Measurements from ENCODE around the gene CHST6.

The CHST6 gene

GRCh38 chr16:75477680-75478473, 17.4 kb downstream of the CHST6 start:
- peak overlapping the region; percentile 66 for H3K27ac ChIP-seq
- POLR2A ChIA-PET (ENCODE audit: low non-redundant PET) = interaction anchor here (0.7 kb wide), 1 partner anchor 39 kb away, joined by 3 read pairs; no protein-coding TSS in a partner anchor
- DNase-seq (ENCODE audit: low spot score) = no peak
- no peak for TF ChIP-seq CTCF (conservative IDR thresholded peaks at IDR 0.05; ENCODE audit: low read depth)
- CTCF ChIA-PET = interaction anchor here (0.6 to 1.0 kb wide), 3 partner anchors 39 to 429 kb away, joined by 3 to 4 read pairs (median 3); no protein-coding TSS in a partner anchor

GRCh38 chr16:75476817-75477216, 18.4 kb downstream of the CHST6 start:
- no peak for DNase-seq (ENCODE audit: low spot score)
- TF ChIP-seq CTCF (conservative IDR thresholded peaks at IDR 0.05; ENCODE audit: low read depth) = no peak
- no peak overlapping the region for H3K27ac ChIP-seq
- ChIA-PET POLR2A (ENCODE audit: low non-redundant PET) (interaction anchor here (0.7 kb wide), 1 partner anchor 40 kb away, joined by 3 read pairs; no protein-coding TSS in a partner anchor), CTCF (interaction anchor here (0.6 to 1.0 kb wide), 3 partner anchors 40 to 431 kb away, joined by 3 read pairs; no protein-coding TSS in a partner anchor)

GRCh38 chr16:75475420-75475847, 19.8 kb downstream of the CHST6 start:
- CTCF ChIA-PET = no interaction called here
- H3K27ac ChIP-seq = no peak overlapping the region
- POLR2A ChIA-PET (ENCODE audit: low non-redundant PET) = no interaction called here
- DNase-seq (ENCODE audit: low spot score) = no peak
- TF ChIP-seq CTCF (conservative IDR thresholded peaks at IDR 0.05; ENCODE audit: low read depth) = no peak

- ChIA-PET POLR2A (ENCODE audit: low non-redundant PET) (no interaction called here), CTCF (interaction anchor here (0.6 to 2.3 kb wide), 5 partner anchors 8 to 168 kb away, joined by 3 to 13 read pairs (median 4); no protein-coding TSS in a partner anchor)
- TF ChIP-seq CTCF (conservative IDR thresholded peaks at IDR 0.05; ENCODE audit: low read depth) = no peak
- H3K27ac ChIP-seq = no peak overlapping the region
- DNase-seq (ENCODE audit: low spot score) = no peak
These were observed 22.0 kb downstream of the CHST6 start for GRCh38 chr16:75472908-75473877.

GRCh38 chr16:75471723-75472633, 23.3 kb downstream of the CHST6 start:
- peak; percentile 86 for TF ChIP-seq CTCF (conservative IDR thresholded peaks at IDR 0.05; ENCODE audit: low read depth)
- ChIA-PET CTCF (interaction anchor here (0.6 to 2.3 kb wide), 13 partner anchors 20 to 1697 kb away, joined by 3 to 13 read pairs (median 4); no protein-coding TSS in a partner anchor), POLR2A (ENCODE audit: low non-redundant PET) (interaction anchor here (0.6 kb wide), 1 partner anchor 173 kb away, joined by 4 read pairs; no protein-coding TSS in a partner anchor)
- H3K27ac ChIP-seq = no peak overlapping the region
- DNase-seq (ENCODE audit: low spot score) = peak; percentile 69
